ENCODE measurements around the gene GCSH.
A peak's percentile ranks its signal among the peaks of the same experiment; 100 is the strongest.
"Not testable (repeated sequence)": the region's sequence is repeated elsewhere in the genome, so short reads cannot be mapped to it uniquely, and the experiment has no call there.

Gene GCSH

GRCh38 chr16:81095953-81096714 lies at the start of gene GCSH:
GCSH (minus strand) TSS chr16:81096395; CDS start chr16:81096278, 117 bp downstream.
- peak; percentile 99 for DNase-seq (ENCODE audit: low spot score)

- DNase-seq (ENCODE audit: low spot score) = no peak
Observed at GRCh38 chr16:81143921-81144471, 47.8 kb upstream of the GCSH start.

DNA sequence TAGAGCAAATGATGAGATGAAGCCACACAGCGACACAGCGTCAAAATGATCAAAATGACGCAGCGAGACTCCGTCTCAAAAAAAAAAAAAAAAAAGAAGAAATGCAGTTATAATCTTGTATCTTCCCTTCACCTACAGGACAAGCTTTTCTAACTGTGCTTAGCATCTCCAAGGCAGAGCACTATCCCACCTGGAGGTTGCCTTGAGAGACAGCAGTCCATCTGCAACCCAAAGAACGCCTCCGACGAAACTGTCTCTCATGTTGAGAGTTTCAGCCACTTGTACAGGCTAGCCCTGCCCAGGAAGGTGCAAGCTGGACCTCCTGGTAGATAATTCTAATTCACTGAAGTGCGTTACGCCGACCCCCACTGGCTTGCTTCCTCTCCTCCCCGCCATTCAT lies 46.7 kb upstream of the GCSH start:
- no peak for DNase-seq (ENCODE audit: low spot score)

DNA sequence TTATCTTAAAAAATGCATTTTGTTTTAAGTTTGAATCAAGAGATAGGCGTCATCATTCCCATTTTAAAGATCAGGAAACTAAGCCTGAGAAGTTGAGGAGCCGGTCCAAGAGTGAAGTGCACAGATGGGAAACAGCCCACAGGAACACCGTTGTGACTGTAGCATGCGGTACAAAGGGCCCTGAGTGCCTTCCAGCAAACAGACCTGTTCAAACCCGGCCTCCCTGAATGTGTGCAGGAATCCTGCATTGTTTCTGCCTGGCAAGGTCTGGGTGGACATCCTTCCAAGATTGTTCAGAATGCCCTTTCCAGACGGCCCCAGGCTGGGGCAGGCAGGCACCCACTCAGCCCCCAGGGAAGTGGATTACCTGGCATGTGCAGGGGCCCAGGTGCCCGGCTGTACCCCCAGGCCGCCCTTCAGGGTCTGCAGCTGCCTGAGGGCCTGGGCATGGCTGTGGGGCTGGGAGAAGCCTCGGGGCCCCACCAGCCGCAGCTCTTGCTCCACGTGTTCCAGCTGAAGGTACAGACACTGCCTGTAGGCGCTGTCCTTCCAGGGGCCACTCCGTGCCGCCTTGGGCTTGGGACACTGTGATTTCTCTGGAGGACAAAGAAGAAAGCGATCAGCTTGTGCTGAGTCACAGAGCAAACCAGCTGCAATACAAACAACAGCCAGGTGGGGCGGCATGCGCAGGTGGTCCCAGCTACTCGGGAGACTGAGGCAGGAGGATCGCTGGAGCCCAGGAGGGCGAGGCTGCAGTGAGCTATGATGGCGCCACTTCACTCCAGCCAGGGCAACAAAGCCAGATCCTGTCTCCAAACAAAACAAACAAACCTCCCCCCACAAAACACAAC lies 45.0 kb upstream of the GCSH start:
- no peak for DNase-seq (ENCODE audit: low spot score)

DNA sequence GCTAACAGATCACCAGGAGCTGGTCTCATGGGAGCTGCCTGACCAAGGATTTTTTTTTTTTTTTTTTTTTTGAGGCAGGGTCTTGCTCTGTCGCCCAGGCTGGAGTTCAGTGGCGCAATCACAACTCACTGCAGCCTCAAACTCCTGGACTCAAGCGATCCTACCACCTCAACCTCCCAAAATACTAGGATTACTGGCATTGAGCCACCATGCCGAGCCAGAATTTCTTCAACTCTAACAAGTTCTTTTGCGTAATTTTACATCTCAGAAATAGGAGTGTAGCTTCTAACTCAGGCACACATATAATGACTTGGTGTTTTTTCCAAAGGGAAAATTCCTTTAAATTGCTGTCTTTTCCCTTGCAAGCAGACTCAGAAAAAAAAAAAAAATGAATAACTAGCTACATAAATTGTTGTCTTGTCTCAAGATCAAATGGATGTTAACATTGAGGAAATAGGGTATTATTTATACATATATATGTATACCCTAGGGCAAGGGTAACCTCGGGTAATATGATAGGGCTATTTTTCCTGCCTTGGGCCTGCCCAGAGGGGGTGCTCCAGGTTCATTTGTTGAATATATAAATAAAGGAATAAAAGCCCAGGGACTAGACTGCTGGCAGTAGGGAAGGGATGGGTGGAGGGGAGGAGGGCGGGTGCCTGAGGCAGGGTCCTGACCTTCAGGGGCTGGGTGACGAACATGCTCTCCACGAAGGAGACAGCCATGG lies 42.8 kb upstream of the GCSH start:
- no peak for DNase-seq (ENCODE audit: low spot score)

DNA sequence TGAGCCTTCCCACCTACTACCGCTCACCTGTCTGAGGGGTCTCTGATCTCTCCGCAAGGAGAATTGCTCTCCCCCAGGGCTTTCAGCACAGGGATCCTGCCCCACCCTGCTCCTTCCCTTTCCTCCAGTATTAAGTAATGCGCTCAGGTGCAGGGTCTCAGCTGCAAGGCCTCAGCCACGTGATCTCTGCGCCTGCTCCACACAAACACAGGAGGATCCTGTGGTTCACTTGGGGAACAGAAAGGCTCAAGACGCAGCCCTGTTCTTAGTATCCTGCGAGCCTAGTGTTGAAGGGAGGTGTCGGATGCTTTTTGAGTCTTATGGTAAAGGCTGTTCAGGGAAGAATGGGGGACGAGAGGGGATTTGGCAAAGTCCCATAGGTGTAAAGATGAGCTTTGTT lies 41.6 kb upstream of the GCSH start:
- no peak for DNase-seq (ENCODE audit: low spot score)

DNA sequence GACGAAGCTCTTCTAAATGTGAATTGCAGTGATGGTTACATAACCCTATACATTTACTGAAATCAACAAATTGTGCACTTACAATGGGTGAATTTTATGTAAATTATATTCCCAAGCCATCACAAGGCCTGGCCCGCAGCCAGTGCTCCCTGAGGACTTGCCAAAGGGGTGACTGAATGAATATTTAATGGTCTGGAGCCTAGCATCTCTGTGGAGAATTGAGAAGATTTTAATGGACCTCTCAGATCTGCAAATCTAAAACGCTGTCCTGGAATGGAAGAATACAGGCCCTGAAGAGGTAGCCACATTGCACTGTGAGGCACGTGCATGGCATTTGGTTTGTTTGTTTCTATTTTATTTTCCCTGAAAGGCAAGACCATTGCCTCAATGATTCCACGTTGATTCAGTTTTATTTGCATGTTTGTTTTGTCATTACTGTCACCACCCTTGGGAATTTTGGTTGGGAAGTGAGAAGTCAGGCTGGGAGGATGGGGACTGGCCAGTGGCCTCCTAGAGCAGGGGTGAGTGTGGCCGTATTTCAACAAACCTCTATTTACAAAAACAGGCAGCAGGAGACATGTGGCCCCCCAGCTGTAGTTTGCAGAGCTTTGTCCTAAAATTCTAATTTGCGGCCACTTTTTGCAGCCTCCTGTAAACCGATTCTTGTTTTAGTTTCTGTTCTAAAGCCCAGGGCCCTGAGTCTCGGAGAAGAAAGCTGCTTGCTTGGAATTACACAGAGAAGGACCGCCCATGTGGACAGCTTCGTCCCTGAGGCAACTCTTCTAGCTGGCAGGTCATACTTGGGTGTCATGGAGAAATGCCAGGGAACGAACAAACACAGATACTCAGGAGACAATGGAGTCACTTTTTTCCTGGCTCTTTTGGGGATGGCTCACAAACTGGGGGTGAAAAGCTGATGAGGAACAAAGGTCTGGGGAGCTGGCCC lies 40.5 kb upstream of the GCSH start:
- DNase-seq (ENCODE audit: low spot score) = no peak

DNA sequence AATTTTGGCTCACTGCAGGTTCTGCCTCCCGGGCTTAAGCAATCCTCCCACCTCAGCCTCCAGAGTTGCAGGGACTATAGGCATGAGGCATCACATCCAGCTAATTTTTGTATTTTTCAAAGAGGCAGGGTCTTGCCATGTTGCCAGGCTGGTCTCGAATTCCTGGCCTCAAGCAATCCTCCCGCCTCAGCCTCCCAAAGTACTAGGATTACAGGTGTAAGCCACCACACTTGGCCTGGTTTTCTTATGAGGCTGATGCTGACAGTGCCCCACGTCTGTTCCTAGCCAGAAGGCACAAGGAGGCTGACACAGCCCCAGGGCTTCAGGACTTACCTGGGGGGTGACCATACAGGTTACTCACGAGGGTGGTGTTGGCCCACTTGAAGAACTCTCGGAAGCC lies 33.9 kb upstream of the GCSH start:
- DNase-seq (ENCODE audit: low spot score) = no peak

DNA sequence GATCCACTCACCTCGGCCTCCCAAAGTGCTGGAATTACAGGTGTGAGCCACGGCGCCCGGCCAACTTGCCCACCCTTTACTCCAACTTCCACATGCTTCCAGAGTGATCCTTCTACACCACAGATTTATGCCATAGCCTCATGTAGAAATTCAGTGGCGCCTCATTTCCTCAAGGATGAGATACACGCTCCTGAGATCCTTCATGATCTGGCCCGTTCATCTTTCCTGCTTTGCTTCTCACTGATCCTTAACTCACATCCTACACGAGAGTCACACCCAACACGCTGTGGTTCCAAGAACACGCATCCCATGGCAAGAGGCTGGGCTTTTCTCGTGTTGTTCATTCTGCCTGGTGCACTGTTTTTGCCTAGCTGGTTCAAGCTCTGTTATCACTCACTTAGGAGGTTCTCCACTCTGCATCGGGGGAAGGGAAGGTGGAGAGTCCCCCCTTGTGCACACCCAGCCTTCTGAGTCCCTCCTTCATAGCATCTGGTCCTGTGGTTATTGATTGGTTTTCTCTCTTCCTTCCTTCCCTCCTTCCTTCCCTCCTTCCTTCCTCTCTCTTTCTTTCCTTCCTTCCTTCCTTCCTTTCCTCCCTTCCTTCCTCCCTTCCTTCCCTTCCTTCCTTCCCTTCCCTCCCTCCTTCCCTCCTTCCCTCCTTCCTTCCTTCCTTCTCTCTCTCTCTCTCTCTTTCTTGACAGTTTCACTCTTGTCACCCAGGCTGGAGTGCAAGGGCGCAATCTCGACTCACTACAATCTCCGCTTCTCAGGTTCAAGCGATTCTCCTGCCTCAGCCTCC lies 32.7 kb upstream of the GCSH start:
- DNase-seq (ENCODE audit: low spot score) = no peak

DNA sequence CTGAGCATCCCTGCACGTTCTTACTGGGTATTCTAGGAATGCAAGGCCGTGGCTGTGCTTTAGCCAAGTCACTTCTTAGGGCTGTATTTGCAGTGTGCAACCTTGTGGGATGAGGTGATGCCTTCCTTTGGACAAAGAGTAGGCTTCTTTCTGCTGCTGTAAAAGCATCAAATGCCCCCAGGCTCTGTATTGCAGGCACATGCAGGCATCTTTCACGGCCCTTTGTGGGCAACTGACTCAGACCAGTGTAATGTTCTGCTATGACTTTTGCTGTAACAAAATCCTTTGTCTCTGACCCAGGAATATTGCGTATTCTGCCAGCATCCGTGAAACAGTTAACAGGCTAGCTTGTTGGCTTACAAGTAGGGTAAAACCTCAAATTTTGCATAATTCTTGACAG lies 30.9 kb upstream of the GCSH start:
- DNase-seq (ENCODE audit: low spot score) = no peak

DNA sequence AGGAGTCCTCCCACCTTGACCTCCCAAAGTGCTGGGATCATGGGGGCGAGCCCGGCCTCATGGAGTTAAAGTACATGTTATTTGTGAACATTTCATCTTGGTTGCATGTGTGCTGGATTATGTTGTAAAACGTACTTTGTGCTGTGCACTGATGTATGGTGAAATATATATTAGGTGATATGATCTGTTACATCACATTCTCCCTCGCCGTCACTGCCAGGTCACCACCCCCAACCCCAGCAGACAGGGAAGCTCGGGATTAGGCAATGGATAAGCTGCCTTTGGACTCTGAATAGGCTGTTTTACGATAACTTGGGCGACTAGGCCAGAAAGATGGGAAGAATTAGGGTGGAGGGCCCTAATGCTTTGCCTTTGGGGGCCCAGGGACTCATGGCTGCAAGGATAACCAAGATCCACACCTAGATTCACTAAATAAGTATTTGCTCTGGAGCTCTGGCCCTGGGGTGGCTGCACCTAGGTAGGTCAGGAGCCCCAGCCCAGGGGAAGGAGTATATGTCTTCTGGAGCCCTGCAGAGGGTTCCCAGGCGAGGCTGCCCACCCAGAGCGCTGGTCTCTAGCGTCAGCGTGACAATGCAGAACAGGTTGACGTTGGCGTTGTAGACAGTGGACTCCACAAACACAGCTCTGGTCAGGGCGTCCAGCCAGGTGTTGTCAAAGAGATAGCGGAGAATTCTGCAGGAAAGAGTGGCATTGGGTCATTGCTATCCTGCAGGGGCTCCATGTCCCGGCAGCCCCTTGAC lies 27.1 kb upstream of the GCSH start:
- no peak for DNase-seq (ENCODE audit: low spot score)

DNA sequence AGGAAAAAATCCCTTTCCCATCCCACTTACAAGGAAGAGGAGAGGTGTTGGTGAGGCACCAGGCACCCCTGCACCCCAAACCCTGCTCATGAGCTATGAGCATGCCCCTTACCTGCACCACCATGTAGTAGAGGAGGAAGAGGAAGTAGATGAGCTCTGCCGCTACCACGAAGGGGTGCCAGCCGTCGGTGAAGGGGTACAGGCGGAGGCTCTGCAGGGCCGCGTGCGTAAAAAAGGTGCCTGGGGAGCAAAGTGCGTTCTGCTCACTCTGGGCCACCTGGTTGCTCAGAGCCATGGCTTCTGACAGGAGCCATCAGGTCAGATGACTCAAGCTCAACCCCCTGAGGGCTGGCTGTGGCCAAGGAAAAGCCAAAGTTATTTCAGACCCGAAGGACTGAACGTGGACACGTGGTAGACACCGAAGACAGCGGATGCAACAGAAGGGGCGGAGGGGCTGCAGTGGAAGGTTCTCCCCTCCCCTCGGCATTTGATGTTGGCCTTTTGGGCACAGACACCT lies 25.3 kb upstream of the GCSH start:
- no peak for DNase-seq (ENCODE audit: low spot score)

GRCh38 chr16:81117436-81117835 lies 21.2 kb upstream of the GCSH start:
- no peak for DNase-seq (ENCODE audit: low spot score)

DNA sequence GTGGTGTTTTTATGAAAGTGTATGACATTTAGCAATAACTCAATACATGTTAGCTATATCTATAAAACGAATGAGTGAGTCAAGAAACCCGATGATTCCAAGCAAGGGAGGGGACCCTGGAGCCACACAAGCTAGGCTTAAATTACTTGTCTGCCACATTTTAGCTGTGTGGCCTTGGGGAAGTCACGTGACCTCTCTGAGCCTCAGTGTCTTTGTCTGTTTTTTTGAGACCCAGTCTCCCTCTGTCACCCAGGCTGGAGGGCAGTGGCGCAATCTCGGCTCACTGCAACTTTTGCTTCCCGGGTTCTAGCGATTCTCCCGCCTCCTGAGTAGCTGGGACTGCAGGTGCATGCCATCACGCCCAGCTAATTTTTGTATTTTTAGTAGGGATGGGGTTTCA lies 20.1 kb upstream of the GCSH start:
- DNase-seq (ENCODE audit: low spot score) = no peak

DNA sequence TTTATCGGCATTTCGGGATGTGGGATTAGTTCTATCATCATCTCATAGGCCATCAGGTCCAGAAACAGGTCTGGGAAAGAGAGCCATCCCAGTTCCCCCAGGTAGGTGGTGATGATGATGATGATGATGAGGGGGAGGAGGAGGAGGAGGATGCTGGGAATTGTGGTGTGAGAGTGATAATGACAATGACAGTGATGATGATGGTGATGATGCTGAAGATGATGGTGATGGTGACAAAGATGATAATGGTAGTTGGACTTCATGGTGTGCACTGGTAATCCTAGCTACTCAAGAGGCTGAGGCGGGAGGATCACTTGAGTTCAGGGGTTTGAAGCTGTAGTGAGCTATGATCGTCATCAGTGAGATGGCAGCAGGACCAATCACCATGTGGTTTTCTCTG lies 16.3 kb upstream of the GCSH start:
- no peak for DNase-seq (ENCODE audit: low spot score)

DNA sequence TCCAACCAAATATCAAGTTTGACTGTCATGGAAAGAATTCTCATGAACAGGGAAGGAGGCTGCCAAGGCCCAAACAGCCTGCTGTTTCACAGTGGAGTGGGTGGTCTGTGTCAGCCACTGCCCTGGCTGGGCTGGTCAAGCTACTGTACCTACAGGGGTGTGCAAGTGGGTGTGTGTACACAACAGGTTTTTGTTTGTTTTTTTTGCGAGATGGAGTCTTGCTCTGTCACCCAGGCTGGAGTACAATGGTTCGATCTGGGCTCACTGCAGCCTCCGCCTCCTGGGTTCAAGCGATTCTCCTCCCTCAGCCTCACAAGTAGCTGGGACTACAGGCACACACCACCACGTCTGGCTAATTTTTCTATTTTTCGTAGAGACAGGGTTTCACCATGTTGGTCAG lies 13.1 kb upstream of the GCSH start:
- DNase-seq (ENCODE audit: low spot score) = not testable (repeated sequence)

DNA sequence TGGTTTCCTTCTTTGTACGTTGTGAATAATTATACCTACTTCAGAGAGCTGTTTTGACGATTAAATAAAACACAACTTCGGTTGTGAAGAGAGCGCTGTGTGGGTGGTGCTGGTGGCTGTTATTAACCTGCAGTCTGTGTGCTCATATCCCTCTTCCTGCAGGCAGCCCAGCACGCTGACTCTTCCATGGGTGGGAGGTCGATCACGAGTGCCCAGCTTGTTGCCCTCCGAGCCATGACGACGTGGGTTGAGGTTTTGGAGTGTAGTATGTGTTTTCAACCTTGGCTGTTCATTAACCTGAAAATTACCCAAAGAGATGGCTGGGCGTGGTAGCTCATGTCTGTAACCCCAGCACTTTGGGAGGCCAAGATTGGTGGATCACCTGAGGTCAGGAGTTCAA lies 11.3 kb upstream of the GCSH start:
- no peak for DNase-seq (ENCODE audit: low spot score)

GRCh38 chr16:81106826-81107503 lies 10.8 kb upstream of the GCSH start:
- DNase-seq (ENCODE audit: low spot score) = no peak

DNA sequence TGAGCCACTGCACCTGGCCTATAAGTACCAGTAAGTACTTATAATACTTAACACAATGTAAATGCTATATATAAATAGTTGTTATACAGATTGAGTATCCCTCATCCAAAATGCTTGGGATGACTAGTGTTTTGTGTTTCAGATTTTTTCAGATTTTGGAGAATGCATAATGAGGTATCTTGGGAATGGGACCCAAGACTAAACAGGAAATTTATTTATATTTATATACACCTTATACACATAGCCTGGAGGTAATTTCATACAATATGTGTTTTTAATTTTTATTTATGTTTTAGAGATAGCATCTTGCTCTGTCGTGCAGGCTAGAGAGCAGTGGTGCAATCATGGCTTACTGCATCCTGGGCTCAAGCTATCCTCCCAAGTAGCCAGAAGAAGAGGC lies 9.8 kb upstream of the GCSH start:
- DNase-seq (ENCODE audit: low spot score) = no peak

All from CD4-positive, alpha-beta T cell treated with Interleukin-6 at 100 ng/mL for 8 hours (primary cell).